ENCODE results near the gene RAB3GAP2. TPM values are rescaled to one million over a fixed set of nuclear protein-coding genes. Genes with fewer than 3 reads are reported as not detected.
"Not testable (repeated sequence)": the region's sequence is repeated elsewhere in the genome, so short reads cannot be mapped to it uniquely, and the experiment has no call there.

Gene RAB3GAP2
- total RNA-seq, 1 experiment from 2014 or later = 17.1 TPM

- no peak for DNase-seq (ENCODE audit: low read depth)
Measured at GRCh38 chr1:220207411-220207810, 64.8 kb downstream of the RAB3GAP2 start.

- not testable (repeated sequence) for DNase-seq (ENCODE audit: low read depth)
Measured at GRCh38 chr1:220204758-220205157, 67.5 kb downstream of the RAB3GAP2 start.

- no peak for DNase-seq (ENCODE audit: low read depth)
Measured at GRCh38 chr1:220203816-220204215, 68.4 kb downstream of the RAB3GAP2 start.

- DNase-seq (ENCODE audit: low read depth) = no peak
Measured at GRCh38 chr1:220198186-220199005, 73.9 kb downstream of the RAB3GAP2 start.

- no peak for DNase-seq (ENCODE audit: low read depth)
Measured at GRCh38 chr1:220195701-220196100, 76.6 kb downstream of the RAB3GAP2 start.

- peak; percentile 7 for DNase-seq (ENCODE audit: low read depth)
Measured at GRCh38 chr1:220189750-220190347, 82.4 kb downstream of the RAB3GAP2 start.

GRCh38 chr1:220188538-220188937 lies 83.7 kb downstream of the RAB3GAP2 start:
- no peak for DNase-seq (ENCODE audit: low read depth)

- no peak for DNase-seq (ENCODE audit: low read depth)
Measured at GRCh38 chr1:220186752-220187151, 85.5 kb downstream of the RAB3GAP2 start.

GRCh38 chr1:220184506-220184905 lies 87.7 kb downstream of the RAB3GAP2 start:
- DNase-seq (ENCODE audit: low read depth) = no peak

GRCh38 chr1:220182656-220183055 lies 89.6 kb downstream of the RAB3GAP2 start:
- DNase-seq (ENCODE audit: low read depth) = no peak

GRCh38 chr1:220182111-220182510 lies 90.1 kb downstream of the RAB3GAP2 start:
- DNase-seq (ENCODE audit: low read depth) = no peak

- no peak for DNase-seq (ENCODE audit: low read depth)
Measured at GRCh38 chr1:220176540-220176939, 95.7 kb downstream of the RAB3GAP2 start.

GRCh38 chr1:220170836-220171526 lies 101.3 kb downstream of the RAB3GAP2 start:
- no peak for DNase-seq (ENCODE audit: low read depth)

GRCh38 chr1:220169887-220170286 lies 102.4 kb downstream of the RAB3GAP2 start:
- not testable (repeated sequence) for DNase-seq (ENCODE audit: low read depth)

- DNase-seq (ENCODE audit: low read depth) = no peak
Measured at GRCh38 chr1:220166853-220167252, 105.4 kb downstream of the RAB3GAP2 start.

- no peak for DNase-seq (ENCODE audit: low read depth)
Measured at GRCh38 chr1:220164517-220164916, 107.7 kb downstream of the RAB3GAP2 start.

- no peak for DNase-seq (ENCODE audit: low read depth)
Measured at GRCh38 chr1:220164116-220164515, 108.1 kb downstream of the RAB3GAP2 start.

- DNase-seq (ENCODE audit: low read depth) = no peak
Measured at GRCh38 chr1:220160027-220160426, 112.2 kb downstream of the RAB3GAP2 start.

GRCh38 chr1:220159041-220159440 lies 113.2 kb downstream of the RAB3GAP2 start:
- no peak for DNase-seq (ENCODE audit: low read depth)

- DNase-seq (ENCODE audit: low read depth) = not testable (repeated sequence)
Measured at GRCh38 chr1:220158530-220158929, 113.7 kb downstream of the RAB3GAP2 start.

GRCh38 chr1:220157738-220158137 lies 114.5 kb downstream of the RAB3GAP2 start:
- DNase-seq (ENCODE audit: low read depth) = peak; percentile 67

GRCh38 chr1:220156620-220157146 lies 115.6 kb downstream of the RAB3GAP2 start:
- no peak for DNase-seq (ENCODE audit: low read depth)

Measured in HT1080 (cell line).